GM18867 (cell line): Measurements from ENCODE around the gene FAM120B.

ENCODE experiments used
- ATAC-seq: cut with Tn5 transposase; IDR thresholded peaks from one replicate; pipeline ENCODE4 v1.9.1; 2021; ENCODE audit warnings: mild to moderate bottlenecking, moderate library complexity; ENCODE audit not compliant: unreplicated experiment

Gene FAM120B

DNA sequence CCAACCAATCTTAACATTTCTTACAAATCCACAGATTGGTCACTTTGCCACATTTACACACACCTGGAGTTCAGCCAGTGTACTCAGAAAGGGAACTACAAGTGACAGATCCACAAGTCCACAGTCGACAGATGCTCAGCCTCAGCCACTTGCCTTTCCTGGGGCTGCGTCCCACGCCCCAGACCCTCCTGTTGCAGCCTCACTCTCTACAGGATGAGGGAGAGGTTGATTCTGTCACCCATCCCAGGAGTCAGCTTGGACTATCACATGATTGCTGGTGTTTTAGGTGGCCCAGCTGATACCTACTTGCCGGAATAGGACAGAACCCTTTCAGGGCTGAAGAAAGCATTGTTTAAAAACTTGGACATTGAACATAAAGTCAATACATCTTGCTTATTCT is 108.8 kb downstream of the FAM120B start:
- ATAC-seq = no peak

DNA sequence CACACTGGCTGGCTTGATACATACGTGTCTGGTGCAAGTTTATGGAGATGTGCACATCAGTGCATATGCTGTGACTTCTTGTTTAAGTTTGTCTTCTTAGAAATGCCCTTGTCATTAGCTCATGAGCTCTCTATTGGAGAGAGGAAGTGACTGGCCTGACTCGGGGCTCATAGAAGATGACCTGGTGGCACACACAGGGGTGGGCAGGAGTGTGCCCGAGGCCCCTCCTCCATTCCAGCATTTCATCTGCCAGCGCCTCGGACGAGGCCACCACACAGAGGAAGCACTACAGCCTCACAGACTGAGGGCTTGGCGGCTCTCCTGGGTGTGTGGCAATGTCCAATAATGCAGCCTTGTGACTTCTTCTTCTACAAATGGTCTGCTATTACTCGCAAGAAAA is 109.7 kb downstream of the FAM120B start:
- ATAC-seq = no peak

- no peak for ATAC-seq
Observed at GRCh38 chr6:170416959-170417606, 110.5 kb downstream of the FAM120B start.

- ATAC-seq = no peak
Observed at GRCh38 chr6:170417881-170418280, 111.3 kb downstream of the FAM120B start.

DNA sequence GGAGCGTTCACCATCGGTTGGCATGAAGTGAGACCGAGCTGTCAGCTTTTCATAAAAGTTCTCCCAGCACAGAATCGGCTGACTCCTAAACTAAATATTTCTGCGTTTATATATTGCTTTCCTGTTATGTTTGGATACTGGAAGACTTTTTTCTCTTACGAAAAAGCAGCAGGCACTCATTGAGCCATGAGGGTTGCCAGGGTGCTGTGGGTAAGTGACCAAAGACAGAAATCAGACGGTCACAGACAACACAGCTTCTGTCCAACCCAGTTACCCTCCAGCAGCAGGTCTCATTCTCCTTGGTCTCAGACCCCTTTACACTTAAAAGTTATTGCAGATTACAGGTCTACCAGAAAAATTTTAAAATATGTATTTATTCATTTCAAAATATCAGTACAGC is 113.7 kb downstream of the FAM120B start:
- no peak for ATAC-seq

DNA sequence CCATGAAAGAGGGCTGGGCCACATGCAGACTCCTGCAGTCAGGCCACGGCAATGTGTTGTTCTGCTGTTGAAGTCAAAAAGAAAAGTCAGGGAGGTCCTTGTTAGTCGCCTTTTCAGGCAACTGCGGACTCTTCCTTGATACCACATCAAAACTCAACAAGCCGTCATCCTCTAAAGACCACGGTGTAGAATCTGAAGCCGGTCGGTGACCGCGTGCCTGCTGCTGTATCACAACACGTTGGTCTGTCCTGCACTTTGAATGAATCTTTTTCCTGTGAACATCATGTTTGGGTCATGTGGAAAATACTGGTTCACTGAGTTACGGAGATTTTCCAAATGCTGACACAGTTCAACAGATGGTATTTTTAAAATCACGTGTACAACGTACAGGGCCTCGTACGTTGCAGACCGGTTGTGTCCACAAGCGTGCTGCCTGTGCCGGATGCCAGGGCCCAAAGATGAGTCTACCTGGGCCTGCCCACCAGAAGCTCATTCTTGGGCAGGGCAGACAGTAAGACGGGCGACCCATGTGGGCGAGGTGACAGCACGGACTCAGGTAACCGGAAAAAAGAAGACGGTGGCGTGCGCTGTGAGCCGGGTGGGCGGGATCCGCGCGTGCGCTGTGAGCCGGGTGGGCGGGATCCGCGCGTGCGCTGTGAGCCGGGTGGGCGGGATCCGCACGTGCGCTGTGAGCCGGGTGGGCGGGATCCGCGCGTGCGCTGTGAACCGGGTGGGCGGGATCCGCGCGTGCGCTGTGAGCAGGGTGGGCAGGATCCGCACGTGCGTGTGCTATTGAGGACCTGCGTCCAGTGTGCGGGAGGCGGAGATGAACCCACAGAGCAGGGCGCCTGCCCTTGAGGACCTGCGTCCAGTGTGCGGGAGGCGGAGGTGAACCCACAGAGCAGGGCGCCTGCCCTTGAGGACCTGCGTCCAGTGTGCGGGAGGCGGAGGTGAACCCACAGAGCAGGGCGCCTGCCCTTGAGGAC is 114.5 kb downstream of the FAM120B start:
- ATAC-seq = no peak

DNA sequence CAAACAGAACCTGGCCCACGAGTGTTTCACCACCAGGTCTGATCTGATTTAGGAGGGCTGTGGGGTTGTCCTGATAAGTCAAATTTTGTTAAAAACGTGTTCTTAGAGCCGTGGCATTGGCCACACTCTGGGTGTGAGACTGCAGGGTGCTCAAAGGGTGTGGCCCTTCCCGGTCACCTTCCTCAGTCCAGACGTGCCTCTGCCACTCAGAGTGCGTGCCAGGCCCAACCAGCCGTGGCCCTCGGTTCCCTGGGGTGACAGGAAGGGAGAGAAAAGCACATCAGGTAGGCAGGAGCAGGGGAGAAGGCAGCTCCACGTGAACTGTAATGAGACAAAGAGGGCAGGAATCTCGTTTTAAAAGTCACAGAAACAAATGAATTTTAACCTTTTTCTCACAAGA is 115.4 kb downstream of the FAM120B start:
- no peak for ATAC-seq

DNA sequence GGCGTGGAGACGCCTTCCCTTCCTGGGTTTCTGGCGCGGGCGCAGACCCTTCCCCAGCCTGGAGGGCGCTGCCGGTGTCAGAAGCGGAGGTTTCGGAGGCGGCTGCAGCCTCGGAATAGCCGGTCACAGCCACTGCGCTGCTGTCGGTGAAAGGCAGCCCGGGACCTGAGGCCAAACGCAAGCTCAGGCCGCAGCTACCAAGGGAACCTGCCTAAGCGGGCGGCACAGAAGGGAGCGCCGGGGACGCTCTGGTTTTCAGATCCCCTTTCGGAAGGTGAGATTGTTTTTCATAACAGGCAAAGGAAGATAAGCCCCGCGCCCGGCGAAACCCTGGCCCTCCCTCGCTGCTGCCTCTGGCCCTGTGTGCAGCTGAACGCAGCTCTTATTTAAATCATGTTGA is 116.5 kb downstream of the FAM120B start:
- ATAC-seq = no peak

GRCh38 chr6:170423814-170424603 is 117.5 kb downstream of the FAM120B start:
- ATAC-seq = no peak

DNA sequence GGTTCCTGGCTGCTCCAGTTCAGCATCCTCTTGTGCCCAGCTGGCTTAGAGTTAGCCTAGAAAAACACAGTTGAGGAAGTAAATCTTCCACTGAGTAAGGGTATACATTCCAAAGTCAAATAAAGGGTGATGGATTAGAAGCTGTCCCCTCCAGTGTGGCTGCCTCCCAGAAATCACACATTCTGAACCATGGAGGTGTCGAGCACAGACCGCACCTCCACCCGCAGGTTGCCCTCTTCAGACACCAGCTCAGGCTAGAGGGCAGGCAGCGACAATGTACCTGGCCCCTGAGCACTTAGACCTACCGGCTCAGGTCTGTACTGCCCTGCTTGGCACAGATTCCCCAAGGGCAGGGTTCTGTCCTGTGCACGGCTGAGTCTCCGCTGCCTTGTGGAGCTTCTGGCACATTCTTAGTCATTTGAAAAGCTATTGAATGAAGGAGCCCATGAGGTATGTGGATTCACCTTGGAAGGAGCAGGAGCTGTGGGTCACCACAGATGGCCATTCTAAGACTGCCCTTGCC is 118.1 kb downstream of the FAM120B start:
- ATAC-seq = no peak

DNA sequence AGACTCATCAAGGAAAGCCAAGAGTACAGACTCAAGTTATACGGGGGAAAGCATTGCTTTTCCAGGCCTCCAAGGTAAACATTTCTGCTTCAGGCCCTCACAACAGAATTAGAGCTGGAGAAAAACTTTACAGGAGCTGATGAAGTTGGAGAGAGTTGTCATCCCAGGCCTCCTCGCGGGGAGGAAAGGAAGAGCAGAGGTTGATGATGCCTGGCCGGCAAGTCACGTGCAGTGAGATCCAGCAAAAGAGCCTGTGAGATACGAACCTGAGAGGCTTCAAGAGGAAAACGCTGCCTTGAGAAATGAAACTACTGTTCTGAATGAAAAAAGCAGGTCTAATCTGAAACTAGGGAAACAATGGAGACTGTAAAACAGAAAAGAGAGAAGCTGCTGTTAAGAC is 122.9 kb downstream of the FAM120B start:
- no peak for ATAC-seq

DNA sequence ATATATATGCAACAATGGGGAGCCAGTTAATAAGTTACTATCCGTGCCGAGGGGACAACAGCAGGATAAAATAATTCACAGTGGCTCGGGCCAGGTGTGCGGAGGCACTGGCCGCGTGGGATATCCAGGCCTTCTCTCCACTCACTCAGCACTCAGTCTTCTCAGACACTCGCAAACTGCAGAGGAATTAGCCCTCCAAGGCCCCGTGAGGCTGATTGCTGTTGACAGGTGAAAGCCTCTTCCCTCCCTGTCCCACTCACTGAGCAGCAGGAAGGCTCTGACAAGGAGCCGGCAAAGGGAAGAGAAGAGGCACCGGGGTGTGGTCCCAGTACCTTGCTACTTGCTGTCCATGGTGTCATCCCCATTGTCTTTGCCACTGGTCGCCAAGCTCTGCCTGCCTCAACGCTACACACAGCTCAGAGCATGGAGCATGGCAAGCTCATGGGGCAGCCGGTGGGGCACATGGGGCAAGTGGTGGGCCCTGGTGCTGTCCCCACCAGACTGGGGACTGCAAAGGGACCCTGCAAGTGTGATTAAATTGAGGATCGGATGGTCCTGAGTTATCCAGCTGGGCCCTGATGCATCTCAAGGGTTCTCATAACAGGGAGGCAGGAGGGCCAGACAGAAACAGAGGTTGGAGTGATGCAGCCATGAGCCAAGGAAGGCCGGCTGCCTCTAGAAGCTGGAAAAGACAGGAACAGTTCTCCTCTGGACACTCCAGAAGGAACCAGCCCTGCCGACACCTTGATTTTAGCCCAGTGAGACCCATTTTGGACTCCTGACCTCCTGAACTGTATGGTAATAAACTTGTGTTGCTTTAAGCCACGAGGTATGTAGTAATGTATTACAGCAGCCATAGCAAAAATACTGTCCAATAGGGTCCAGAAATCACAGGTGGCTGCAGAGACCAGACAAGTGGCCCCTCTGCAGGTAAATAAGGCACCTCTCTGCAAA is 126.9 kb downstream of the FAM120B start:
- no peak for ATAC-seq

- no peak for ATAC-seq
Observed at GRCh38 chr6:170434117-170434820, 127.7 kb downstream of the FAM120B start.

DNA sequence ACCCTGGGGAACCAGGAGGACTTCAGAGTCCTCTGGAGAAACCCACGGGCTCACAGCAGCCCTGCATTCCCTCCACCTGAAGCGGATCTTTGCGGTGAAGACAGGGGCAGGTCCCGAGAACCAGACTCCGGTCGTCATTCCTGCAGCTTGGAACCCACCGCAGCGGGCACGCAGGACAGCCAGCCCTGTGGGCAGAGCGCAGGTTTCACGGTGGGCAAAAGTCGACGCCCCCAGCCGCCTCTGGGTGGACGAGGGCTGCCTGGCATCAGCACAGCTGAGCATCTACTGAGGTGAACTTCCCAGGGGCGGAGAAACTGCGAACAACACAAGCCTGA is 128.2 kb downstream of the FAM120B start:
- ATAC-seq = no peak

DNA sequence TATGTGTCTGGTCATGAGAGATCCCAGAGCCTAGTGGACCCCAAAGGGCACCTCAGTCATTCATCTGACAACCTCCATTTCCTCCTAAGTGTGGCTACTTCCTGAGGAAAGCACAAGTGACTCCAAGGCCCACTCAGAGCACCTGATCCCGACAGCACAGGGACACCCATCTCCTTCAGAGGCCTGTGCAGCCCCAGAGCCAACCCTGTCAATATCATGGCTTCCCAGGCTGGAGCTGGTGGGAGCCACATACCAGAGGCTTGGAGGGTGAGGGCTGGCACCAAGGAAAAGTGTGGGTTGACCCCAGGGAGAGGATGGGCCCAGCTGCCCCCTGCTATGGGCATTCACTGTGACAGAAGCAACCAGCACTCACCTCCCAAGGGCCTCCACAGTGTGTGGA is 129.2 kb downstream of the FAM120B start:
- no peak for ATAC-seq

DNA sequence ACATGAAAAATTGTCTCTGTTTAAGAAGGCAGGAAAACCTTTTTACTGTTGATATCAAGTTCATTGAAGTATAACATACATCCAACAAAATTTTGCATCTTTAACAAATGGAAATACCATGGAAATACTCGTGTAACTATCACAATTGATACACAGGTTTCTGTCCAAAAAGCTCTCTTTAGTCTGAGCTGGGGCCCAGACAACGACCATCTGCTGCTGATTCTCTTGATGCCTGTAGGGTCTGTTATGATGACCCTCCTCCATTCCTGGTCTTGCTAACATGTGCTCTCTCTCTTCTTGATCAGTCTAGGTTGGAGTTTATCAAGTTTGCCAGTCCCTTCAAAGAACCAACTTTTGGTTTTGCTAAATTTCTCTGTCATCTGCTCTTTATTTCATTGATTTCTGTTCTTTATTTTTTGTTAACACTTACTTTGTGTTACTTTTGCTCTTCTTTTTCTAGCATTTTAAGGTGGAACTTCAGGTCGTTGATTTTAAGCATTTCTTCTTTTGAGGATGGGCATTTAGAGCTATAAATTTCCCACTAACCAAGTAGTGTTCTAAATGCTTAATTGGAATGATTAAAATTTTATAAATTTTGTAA is 129.8 kb downstream of the FAM120B start:
- no peak for ATAC-seq

- ATAC-seq = no peak
Observed at GRCh38 chr6:170437719-170438401, 131.3 kb downstream of the FAM120B start.

GRCh38 chr6:170438402-170438753 is 131.8 kb downstream of the FAM120B start:
- peak; percentile 93 for ATAC-seq

GRCh38 chr6:170438861-170439260 is 132.3 kb downstream of the FAM120B start:
- ATAC-seq = no peak
